HepG2 (cell line): ENCODE data around the gene ENPP7. TPM values are rescaled to one million over a fixed set of nuclear protein-coding genes. Genes with fewer than 3 reads are reported as not detected.

ENCODE experiments used
- CENPT ChIP-seq: sonication (generic); formaldehyde crosslinking; IDR thresholded peaks from 2 replicates; pipeline ENCODE4 v1.8.0; 2022; ENCODE audit warnings: low read depth, mild to moderate bottlenecking, moderate library complexity, missing genetic modification reagents
- GPN1 ChIP-seq: sonication (generic); formaldehyde crosslinking; IDR thresholded peaks from 2 replicates; pipeline ENCODE4 v1.5.1; 2020; ENCODE audit warnings: missing genetic modification reagents, borderline replicate concordance
- HNRNPH1 ChIP-seq: fragments of 200-400 bp; formaldehyde crosslinking; optimal IDR thresholded peaks from 2 replicates; pipeline ENCODE3; 2017; ENCODE audit warnings: mild to moderate bottlenecking, low read depth, low read length
- HNRNPL ChIP-seq: fragments of 200-400 bp; formaldehyde crosslinking; IDR thresholded peaks from 2 replicates; pipeline ENCODE4 v1.6.1; 2017; ENCODE audit warnings: mild to moderate bottlenecking, low read depth, low read length
- RBAK ChIP-seq: sonication (generic); formaldehyde crosslinking; IDR thresholded peaks from 2 replicates; pipeline ENCODE4 v1.5.1; 2020; ENCODE audit warnings: mild to moderate bottlenecking, missing genetic modification reagents
- TRIM24 ChIP-seq: sonication (generic); formaldehyde crosslinking; IDR thresholded peaks from 2 replicates; pipeline ENCODE4 v1.8.0; 2022; ENCODE audit warnings: mild to moderate bottlenecking, missing genetic modification reagents
- TSC22D2 ChIP-seq: sonication (generic); formaldehyde crosslinking; IDR thresholded peaks from 2 replicates; pipeline ENCODE4 v1.5.1; 2020; ENCODE audit warnings: missing genetic modification reagents, mild to moderate bottlenecking, borderline replicate concordance
- ZNF20 ChIP-seq: sonication (generic); formaldehyde crosslinking; IDR thresholded peaks from 2 replicates; pipeline ENCODE4 v1.4.0; 2020; ENCODE audit warnings: mild to moderate bottlenecking, moderate library complexity, missing genetic modification reagents
- ZNF234 ChIP-seq: sonication (generic); formaldehyde crosslinking; conservative IDR thresholded peaks from 2 replicates; pipeline ENCODE4 v1.5.1; 2020; ENCODE audit warnings: mild to moderate bottlenecking, missing genetic modification reagents
- ZNF441 ChIP-seq: sonication (generic); formaldehyde crosslinking; IDR thresholded peaks from 2 replicates; pipeline ENCODE4 v1.7.0; 2021; ENCODE audit warnings: missing genetic modification reagents, borderline replicate concordance
- ZNF556 ChIP-seq: sonication (generic); formaldehyde crosslinking; IDR thresholded peaks from 2 replicates; pipeline ENCODE4 v1.4.0; 2020; ENCODE audit warnings: mild to moderate bottlenecking, missing genetic modification reagents, borderline replicate concordance
- ZNF577 ChIP-seq: sonication (generic); formaldehyde crosslinking; IDR thresholded peaks from 2 replicates; pipeline ENCODE4 v1.4.0; 2020; ENCODE audit warnings: mild to moderate bottlenecking, low read depth, missing genetic modification reagents, borderline replicate concordance
- ZNF790 ChIP-seq: sonication (generic); formaldehyde crosslinking; IDR thresholded peaks from 2 replicates; pipeline ENCODE4 v1.8.0; 2022; ENCODE audit warnings: missing genetic modification reagents, mild to moderate bottlenecking, borderline replicate concordance
- ZSCAN9 ChIP-seq: IDR thresholded peaks from 2 replicates; pipeline ENCODE4 v1.6.1; 2016; ENCODE audit warnings: borderline replicate concordance
- polyA plus RNA-seq, 8 experiments: library from polyadenylated mRNA; depleted of rRNA in 3 of 8; stranded (reverse) in 7 of 8; unstranded in 1 of 8; fragments of >200 nt; fragmentation: Illumina TruSeq in 4 of 8; extraction: Trizol in 4 of 8; gene quantifications; 2 replicates each; pipeline versions ENCODE4 v1.2.1 to v1.2.3, GENCODE V29; 2011 to 2016; ENCODE audit warnings: low read depth in 4 of 8, missing spikeins in 1 of 8, mixed read lengths in 1 of 8; ENCODE audit not compliant: insufficient read depth in 1 of 8
- total RNA-seq, 5 experiments: library from RNA; depleted of rRNA; stranded (reverse); fragments of >200 nt; fragmentation: Illumina TruSeq; extraction: Trizol; gene quantifications; 2 replicates each; pipeline ENCODE4 v1.2.3, GENCODE V29; 2016; ENCODE audit warnings: low read depth in 1 of 5
- TF ChIP-seq, protein P1 (sequence below): sonication (generic); formaldehyde crosslinking; IDR thresholded peaks from 2 replicates; pipeline ENCODE4; 2020; ENCODE audit warnings: missing genetic modification reagents, mild to moderate bottlenecking, borderline replicate concordance
- TF ChIP-seq, protein P2 (sequence below): sonication (generic); IDR thresholded peaks from 2 replicates; pipeline ENCODE4 v1.6.1; 2016; ENCODE audit warnings: low read depth, borderline replicate concordance
- TF ChIP-seq, protein P3 (sequence below): sonication (generic); formaldehyde crosslinking; IDR thresholded peaks from 2 replicates; pipeline ENCODE4 v1.4.0; 2020; ENCODE audit warnings: missing genetic modification reagents, borderline replicate concordance
- TF ChIP-seq, protein P4 (sequence below): sonication (generic); formaldehyde crosslinking; IDR thresholded peaks from 2 replicates; pipeline ENCODE4 v1.4.0; 2020; ENCODE audit warnings: missing genetic modification reagents
- TF ChIP-seq, protein P5 (sequence below): sonication (generic); formaldehyde crosslinking; IDR thresholded peaks from 2 replicates; pipeline ENCODE4 v1.4.0; 2020; ENCODE audit warnings: mild to moderate bottlenecking, missing genetic modification reagents

Gene ENPP7
- total and polyA plus RNA-seq, 2 of the 13 experiments (the other 11 are each of a cell fraction or from before 2014, with no cell fraction given): 1.1 to 2.2 TPM

DNA sequence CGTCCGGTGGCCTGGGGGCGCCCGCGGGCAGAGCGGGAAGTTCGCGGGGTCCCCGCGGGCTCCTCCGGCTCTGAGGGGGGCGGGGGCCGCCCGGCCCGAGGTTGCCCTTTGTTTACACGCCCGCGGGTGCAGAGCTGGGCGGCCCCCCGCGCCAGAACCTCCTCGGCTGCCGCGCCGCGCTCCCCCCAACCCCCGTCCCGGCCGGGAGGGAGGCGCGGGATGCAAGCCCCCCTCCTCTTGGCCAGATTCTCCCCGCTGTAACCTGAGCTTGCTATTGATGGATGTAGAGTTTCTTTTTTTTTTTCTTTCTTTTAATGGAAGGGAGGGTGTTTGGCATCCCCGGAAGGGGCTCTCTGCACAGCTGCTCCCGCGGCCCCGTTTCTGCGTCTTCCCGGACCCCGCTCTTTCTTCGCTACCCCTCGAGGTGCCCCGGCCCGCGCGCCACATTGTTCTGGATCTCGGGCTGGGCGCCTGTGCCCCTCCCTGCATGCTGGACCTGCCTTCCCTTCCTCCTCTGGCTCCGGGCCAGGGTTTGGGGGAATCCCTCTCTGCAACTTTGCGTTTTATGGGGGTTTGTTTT lies 47.9 kb downstream of the ENPP7 start (continued):
- no peak for TF ChIP-seq CENPT (CRISPR knock-in tag)
- TF ChIP-seq, protein P1, sequence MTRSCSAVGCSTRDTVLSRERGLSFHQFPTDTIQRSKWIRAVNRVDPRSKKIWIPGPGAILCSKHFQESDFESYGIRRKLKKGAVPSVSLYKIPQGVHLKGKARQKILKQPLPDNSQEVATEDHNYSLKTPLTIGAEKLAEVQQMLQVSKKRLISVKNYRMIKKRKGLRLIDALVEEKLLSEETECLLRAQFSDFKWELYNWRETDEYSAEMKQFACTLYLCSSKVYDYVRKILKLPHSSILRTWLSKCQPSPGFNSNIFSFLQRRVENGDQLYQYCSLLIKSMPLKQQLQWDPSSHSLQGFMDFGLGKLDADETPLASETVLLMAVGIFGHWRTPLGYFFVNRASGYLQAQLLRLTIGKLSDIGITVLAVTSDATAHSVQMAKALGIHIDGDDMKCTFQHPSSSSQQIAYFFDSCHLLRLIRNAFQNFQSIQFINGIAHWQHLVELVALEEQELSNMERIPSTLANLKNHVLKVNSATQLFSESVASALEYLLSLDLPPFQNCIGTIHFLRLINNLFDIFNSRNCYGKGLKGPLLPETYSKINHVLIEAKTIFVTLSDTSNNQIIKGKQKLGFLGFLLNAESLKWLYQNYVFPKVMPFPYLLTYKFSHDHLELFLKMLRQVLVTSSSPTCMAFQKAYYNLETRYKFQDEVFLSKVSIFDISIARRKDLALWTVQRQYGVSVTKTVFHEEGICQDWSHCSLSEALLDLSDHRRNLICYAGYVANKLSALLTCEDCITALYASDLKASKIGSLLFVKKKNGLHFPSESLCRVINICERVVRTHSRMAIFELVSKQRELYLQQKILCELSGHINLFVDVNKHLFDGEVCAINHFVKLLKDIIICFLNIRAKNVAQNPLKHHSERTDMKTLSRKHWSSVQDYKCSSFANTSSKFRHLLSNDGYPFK (CRISPR knock-in tag): 0 out of 2 replicates have a peak, but pooled peaks have one; percentile 20
- TF ChIP-seq, protein P2, sequence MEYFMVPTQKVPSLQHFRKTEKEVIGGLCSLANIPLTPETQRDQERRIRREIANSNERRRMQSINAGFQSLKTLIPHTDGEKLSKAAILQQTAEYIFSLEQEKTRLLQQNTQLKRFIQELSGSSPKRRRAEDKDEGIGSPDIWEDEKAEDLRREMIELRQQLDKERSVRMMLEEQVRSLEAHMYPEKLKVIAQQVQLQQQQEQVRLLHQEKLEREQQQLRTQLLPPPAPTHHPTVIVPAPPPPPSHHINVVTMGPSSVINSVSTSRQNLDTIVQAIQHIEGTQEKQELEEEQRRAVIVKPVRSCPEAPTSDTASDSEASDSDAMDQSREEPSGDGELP: no peak
- TF ChIP-seq, protein P3, sequence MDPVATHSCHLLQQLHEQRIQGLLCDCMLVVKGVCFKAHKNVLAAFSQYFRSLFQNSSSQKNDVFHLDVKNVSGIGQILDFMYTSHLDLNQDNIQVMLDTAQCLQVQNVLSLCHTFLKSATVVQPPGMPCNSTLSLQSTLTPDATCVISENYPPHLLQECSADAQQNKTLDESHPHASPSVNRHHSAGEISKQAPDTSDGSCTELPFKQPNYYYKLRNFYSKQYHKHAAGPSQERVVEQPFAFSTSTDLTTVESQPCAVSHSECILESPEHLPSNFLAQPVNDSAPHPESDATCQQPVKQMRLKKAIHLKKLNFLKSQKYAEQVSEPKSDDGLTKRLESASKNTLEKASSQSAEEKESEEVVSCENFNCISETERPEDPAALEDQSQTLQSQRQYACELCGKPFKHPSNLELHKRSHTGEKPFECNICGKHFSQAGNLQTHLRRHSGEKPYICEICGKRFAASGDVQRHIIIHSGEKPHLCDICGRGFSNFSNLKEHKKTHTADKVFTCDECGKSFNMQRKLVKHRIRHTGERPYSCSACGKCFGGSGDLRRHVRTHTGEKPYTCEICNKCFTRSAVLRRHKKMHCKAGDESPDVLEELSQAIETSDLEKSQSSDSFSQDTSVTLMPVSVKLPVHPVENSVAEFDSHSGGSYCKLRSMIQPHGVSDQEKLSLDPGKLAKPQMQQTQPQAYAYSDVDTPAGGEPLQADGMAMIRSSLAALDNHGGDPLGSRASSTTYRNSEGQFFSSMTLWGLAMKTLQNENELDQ (CRISPR knock-in tag): no peak
- TF ChIP-seq, protein P4, sequence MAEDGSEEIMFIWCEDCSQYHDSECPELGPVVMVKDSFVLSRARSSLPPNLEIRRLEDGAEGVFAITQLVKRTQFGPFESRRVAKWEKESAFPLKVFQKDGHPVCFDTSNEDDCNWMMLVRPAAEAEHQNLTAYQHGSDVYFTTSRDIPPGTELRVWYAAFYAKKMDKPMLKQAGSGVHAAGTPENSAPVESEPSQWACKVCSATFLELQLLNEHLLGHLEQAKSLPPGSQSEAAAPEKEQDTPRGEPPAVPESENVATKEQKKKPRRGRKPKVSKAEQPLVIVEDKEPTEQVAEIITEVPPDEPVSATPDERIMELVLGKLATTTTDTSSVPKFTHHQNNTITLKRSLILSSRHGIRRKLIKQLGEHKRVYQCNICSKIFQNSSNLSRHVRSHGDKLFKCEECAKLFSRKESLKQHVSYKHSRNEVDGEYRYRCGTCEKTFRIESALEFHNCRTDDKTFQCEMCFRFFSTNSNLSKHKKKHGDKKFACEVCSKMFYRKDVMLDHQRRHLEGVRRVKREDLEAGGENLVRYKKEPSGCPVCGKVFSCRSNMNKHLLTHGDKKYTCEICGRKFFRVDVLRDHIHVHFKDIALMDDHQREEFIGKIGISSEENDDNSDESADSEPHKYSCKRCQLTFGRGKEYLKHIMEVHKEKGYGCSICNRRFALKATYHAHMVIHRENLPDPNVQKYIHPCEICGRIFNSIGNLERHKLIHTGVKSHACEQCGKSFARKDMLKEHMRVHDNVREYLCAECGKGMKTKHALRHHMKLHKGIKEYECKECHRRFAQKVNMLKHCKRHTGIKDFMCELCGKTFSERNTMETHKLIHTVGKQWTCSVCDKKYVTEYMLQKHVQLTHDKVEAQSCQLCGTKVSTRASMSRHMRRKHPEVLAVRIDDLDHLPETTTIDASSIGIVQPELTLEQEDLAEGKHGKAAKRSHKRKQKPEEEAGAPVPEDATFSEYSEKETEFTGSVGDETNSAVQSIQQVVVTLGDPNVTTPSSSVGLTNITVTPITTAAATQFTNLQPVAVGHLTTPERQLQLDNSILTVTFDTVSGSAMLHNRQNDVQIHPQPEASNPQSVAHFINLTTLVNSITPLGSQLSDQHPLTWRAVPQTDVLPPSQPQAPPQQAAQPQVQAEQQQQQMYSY (CRISPR knock-in tag): peak; percentile 96
- no peak for TF ChIP-seq TRIM24 (CRISPR knock-in tag)
- TF ChIP-seq RBAK: no peak
- no peak for TF ChIP-seq HNRNPH1
- no peak for TF ChIP-seq GPN1 (CRISPR knock-in tag)
- TF ChIP-seq, protein P5, sequence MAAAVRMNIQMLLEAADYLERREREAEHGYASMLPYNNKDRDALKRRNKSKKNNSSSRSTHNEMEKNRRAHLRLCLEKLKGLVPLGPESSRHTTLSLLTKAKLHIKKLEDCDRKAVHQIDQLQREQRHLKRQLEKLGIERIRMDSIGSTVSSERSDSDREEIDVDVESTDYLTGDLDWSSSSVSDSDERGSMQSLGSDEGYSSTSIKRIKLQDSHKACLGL (CRISPR knock-in tag): no peak
- TF ChIP-seq ZSCAN9 (CRISPR knock-in tag): no peak
- TF ChIP-seq ZNF577 (CRISPR knock-in tag): no peak
- TF ChIP-seq HNRNPL: 0 out of 2 replicates have a peak, but pooled peaks have one; percentile 14
- no peak for TF ChIP-seq ZNF234 (CRISPR knock-in tag)
- TF ChIP-seq ZNF790 (CRISPR knock-in tag): 0 out of 2 replicates have a peak, but pooled peaks have one; percentile 30
- no peak for TF ChIP-seq ZNF441
- no peak for TF ChIP-seq TSC22D2 (CRISPR knock-in tag)
- TF ChIP-seq ZNF20 (CRISPR knock-in tag): no peak
- TF ChIP-seq ZNF556 (CRISPR knock-in tag): no peak
